GM12878 (cell line): ENCODE measurements around the gene USP12. TPM values are rescaled to one million over a fixed set of nuclear protein-coding genes. Genes with fewer than 3 reads are reported as not detected.

Source experiments
- ATAC-seq: fragments of 200-7000 bp; cut with Tn5 transposase; 3 replicates; pipeline ENCODE4 v1.9.1; 2020; ENCODE audit warnings: mild to moderate bottlenecking, moderate library complexity
- BruUV-seq: library from RNA; stranded (reverse); fragments of 400-500 nt; replicated peaks from 2 replicates; lab custom pipeline; 2021; lab: Mats Ljungman, UMichigan
- CTCF ChIA-PET: fragments of 300-600 bp; sonication (Branson Sonifier 250); formaldehyde crosslinking; extraction: SDS; loops from one replicate; lab custom pipeline; 2021; ENCODE audit warnings: inconsistent platforms; lab: Yijun Ruan, JAX
- POLR2A ChIA-PET: fragments of 350-600 bp; formaldehyde crosslinking; extraction: SDS; loops from one replicate; lab custom pipeline; 2021; ENCODE audit warnings: inconsistent platforms; lab: Charles Lee
- RAD21 ChIA-PET: fragments of 300-600 bp; sonication (Branson Sonifier 250); formaldehyde crosslinking; loops from one replicate; lab custom pipeline; 2023; ENCODE audit warnings: antibody characterized with exemption; ENCODE audit not compliant: unreplicated experiment; lab: Charles Lee
- SMC1A ChIA-PET: fragments of 300-600 bp; sonication (Branson Sonifier 250); formaldehyde crosslinking; loops from one replicate; lab custom pipeline; 2023; ENCODE audit not compliant: unreplicated experiment, uncharacterized antibody; lab: Charles Lee
- DNase-seq: peaks from one replicate; pipeline ENCODE4 v3.0.0-alpha.2; 2011; ENCODE audit warnings: low read depth, low spot score
- FAIRE-seq: peaks from 3 replicates; lab custom pipeline; 2011; peaks lifted over from hg19 to GRCh38; lab: Jason Lieb, UNC
- H2AFZ ChIP-seq: 2 replicates; pipeline ENCODE4 v1.6.0; 2011; ENCODE audit warnings: low read depth, low read length, control low read depth; ENCODE audit not compliant: control insufficient read depth
- H3K27ac ChIP-seq: 2 replicates; pipeline ENCODE4 v1.5.1; 2011; ENCODE audit warnings: control low read depth; ENCODE audit not compliant: control insufficient read depth, insufficient read depth
- H3K27me3 ChIP-seq, 2 experiments: replicated peaks in 1 of 2; 2 replicates each; pipeline versions ENCODE4 v1.6.0 to v1.6.1; 2011; ENCODE audit warnings: low read length in 1 of 2; ENCODE audit not compliant: control insufficient read depth in 2 of 2, insufficient read depth in 2 of 2
- H3K36me3 ChIP-seq, 2 experiments: 2 replicates each; pipeline ENCODE4 v1.5.1; 2011; ENCODE audit warnings: low read length in 1 of 2; ENCODE audit not compliant: control insufficient read depth in 2 of 2, insufficient read depth in 2 of 2
- H3K4me1 ChIP-seq: 2 replicates; pipeline ENCODE4 v1.6.1; 2011; ENCODE audit warnings: mild to moderate bottlenecking, low read length, moderate library complexity, mixed read lengths; ENCODE audit not compliant: control insufficient read depth, insufficient read depth
- H3K4me2 ChIP-seq: 2 replicates; pipeline ENCODE4 v1.6.0; 2011; ENCODE audit warnings: control low read depth; ENCODE audit not compliant: control insufficient read depth, insufficient read depth
- H3K4me3 ChIP-seq: fragments of 200-600 bp; sonication (generic); 2 replicates; pipeline ENCODE4 v1.5.1; 2016
- H3K79me2 ChIP-seq: 2 replicates; pipeline ENCODE4 v1.6.0; 2011; ENCODE audit warnings: low read length; ENCODE audit not compliant: control insufficient read depth, insufficient read depth
- H3K9ac ChIP-seq: 2 replicates; pipeline ENCODE4 v1.8.0; 2011; ENCODE audit warnings: low read length, control low read depth, mixed read lengths; ENCODE audit not compliant: control insufficient read depth, insufficient read depth
- H3K9me3 ChIP-seq: replicated peaks from 3 replicates; pipeline ENCODE4 v1.5.1; 2011; ENCODE audit warnings: mild to moderate bottlenecking, low read length; ENCODE audit not compliant: control insufficient read depth, insufficient read depth
- H4K20me1 ChIP-seq: 2 replicates; pipeline ENCODE4 v1.6.0; 2011; ENCODE audit not compliant: control insufficient read depth, insufficient read depth
- ESRRA ChIP-seq: IDR thresholded peaks from 2 replicates; pipeline ENCODE4 v1.6.1; 2012; ENCODE audit warnings: mild to moderate bottlenecking, low read length, improper control_type of control experiment
- POLR2AphosphoS5 ChIP-seq: IDR thresholded peaks from 2 replicates; pipeline ENCODE4 v1.6.1; 2011; ENCODE audit warnings: mild to moderate bottlenecking, low read length, inconsistent platforms
- SMC3 ChIP-seq: IDR thresholded peaks from 2 replicates; pipeline ENCODE4 v1.6.1; 2011; ENCODE audit warnings: low read length, improper control_type of control experiment, borderline replicate concordance
- SREBF2 ChIP-seq: IDR thresholded peaks from 2 replicates; pipeline ENCODE4 v1.6.1; 2012; ENCODE audit warnings: mild to moderate bottlenecking, low read length
- TARDBP ChIP-seq: IDR thresholded peaks from 2 replicates; pipeline ENCODE4 v1.6.1; 2016; ENCODE audit warnings: borderline replicate concordance
- WGBS: methylation state at CpG from one replicate; pipeline ENCODE4 v1.1.6; 2016; ENCODE audit warnings: low lambda C conversion rate; ENCODE audit not compliant: insufficient replicate concordance, insufficient coverage; ENCODE audit errors: missing lambda C conversion rate; 5-methylcytosine and 5-hydroxymethylcytosine counted together
- in situ Hi-C: fragments of 300-500 bp; cut with MboI; formaldehyde crosslinking; loops from 9 replicates; pipeline ENCODE4 v1.14.3; 2018; ENCODE audit warnings: mixed read lengths
- intact Hi-C: fragments of 100-400 bp; cut with micrococcal nuclease; formaldehyde crosslinking; loops from one replicate; pipeline ENCODE4 v1.14.2; 2022; ENCODE audit not compliant: unreplicated experiment
- polyA plus RNA-seq, 11 experiments: library from polyadenylated mRNA; depleted of rRNA in 4 of 11; unstranded in 6 of 11; stranded (reverse) in 5 of 11; fragments of >200 nt; fragmentation: Nextera tagmentation in 4 of 11; fragmentation: Illumina TruSeq in 1 of 11; extraction: Ambion mirVana in 4 of 11; extraction: Trizol in 1 of 11; gene quantifications; 1 replicate in 1 of 11; 2 replicates in 10 of 11; pipeline versions ENCODE4 v1.2.1 to v1.2.3, GENCODE V29; 2011 to 2016; ENCODE audit warnings: inconsistent platforms in 2 of 11, missing spikeins in 2 of 11, low read depth in 1 of 11
- total RNA-seq, 4 experiments: library from RNA; depleted of rRNA in 3 of 4; stranded (reverse); fragments of >200 nt in 3 of 4; fragmentation: Illumina TruSeq in 1 of 4; extraction: Trizol in 1 of 4; gene quantifications; 2 replicates each; pipeline versions ENCODE4 v1.2.1 to v1.2.3, GENCODE V29; 2013 to 2021
- TF ChIP-seq, protein P1 (sequence below): IDR thresholded peaks from 2 replicates; pipeline ENCODE4 v1.6.1; 2012; ENCODE audit warnings: low read depth, low read length, improper control_type of control experiment
- TF ChIP-seq, protein P2 (sequence below): IDR thresholded peaks from 2 replicates; pipeline ENCODE4 v1.6.1; 2012; ENCODE audit warnings: low read length, inconsistent platforms

Gene USP12
- total and polyA plus RNA-seq, 10 of the 15 experiments (the other 5 are each of a cell fraction or from before 2014, with no cell fraction given): 3.5 to 32.2 (median 24.6) TPM

DNA sequence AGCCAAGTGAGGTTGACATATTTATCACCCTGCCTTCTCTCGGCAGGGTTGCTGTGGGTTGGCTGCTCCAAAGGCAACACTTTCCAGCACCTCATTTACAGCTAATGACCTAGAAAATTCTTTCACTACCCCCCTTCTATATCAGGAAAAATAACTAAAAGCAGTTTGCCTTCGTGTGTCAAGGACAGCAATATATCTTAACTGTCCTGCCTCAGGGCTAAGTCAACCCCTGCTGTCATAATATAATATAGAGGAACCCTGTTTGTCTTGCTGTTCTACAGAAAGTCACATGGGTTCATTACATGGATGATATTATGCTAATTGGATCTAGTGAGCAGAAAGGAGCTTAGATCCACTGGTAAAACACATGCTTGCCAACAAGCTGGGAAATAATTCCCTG is 28.1 kb upstream of the USP12 start:
- H4K20me1 ChIP-seq: no peaks in the 10 kb centered on the region
- no peak for TF ChIP-seq SREBF2
- TF ChIP-seq SMC3: no peak
- TF ChIP-seq, protein P1, sequence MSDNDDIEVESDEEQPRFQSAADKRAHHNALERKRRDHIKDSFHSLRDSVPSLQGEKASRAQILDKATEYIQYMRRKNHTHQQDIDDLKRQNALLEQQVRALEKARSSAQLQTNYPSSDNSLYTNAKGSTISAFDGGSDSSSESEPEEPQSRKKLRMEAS: no peak
- TF ChIP-seq ESRRA: no peak
- TF ChIP-seq, protein P2, sequence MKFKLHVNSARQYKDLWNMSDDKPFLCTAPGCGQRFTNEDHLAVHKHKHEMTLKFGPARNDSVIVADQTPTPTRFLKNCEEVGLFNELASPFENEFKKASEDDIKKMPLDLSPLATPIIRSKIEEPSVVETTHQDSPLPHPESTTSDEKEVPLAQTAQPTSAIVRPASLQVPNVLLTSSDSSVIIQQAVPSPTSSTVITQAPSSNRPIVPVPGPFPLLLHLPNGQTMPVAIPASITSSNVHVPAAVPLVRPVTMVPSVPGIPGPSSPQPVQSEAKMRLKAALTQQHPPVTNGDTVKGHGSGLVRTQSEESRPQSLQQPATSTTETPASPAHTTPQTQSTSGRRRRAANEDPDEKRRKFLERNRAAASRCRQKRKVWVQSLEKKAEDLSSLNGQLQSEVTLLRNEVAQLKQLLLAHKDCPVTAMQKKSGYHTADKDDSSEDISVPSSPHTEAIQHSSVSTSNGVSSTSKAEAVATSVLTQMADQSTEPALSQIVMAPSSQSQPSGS: no peak
- TF ChIP-seq POLR2AphosphoS5: no peak
- TF ChIP-seq TARDBP: no peak
- TF ChIP-seq, all 136 proteins: peak for 0
- Histone ChIP-seq H3K4me3 (no peak overlapping the region), H3K9me3 (no peaks in the 10 kb centered on the region), H3K4me1 (no peaks in the 10 kb centered on the region), H3K9ac (no peak overlapping the region), H3K27ac (no peak overlapping the region), H3K79me2 (no peaks in the 10 kb centered on the region), H2AFZ (no peak overlapping the region), H3K36me3 (no peaks in the 10 kb centered on the region), H3K27me3 (no peaks in the 10 kb centered on the region), H3K4me2 (no peak overlapping the region)
- BruUV-seq: no TSS peak
- ChIA-PET SMC1A (interaction anchor here (1.5 kb wide), 1 partner anchor 214 kb away, joined by 3 read pairs; no protein-coding TSS in a partner anchor), RAD21 (no interaction called here), POLR2A (no interaction called here), CTCF (interaction anchor here (0.6 to 1.3 kb wide), 2 partner anchors 75 to 229 kb away, joined by 3 read pairs; no protein-coding TSS in a partner anchor)
- 71% methylated on average over 2 of the region's 2 CpGs for WGBS
- ATAC-seq (no peak), FAIRE-seq (no peak), DNase-seq (no peak)
- intact Hi-C loops (no loop called here), in situ Hi-C loops (no loop called here)
